T-helper 22 cell (primary cell): ENCODE data around the gene KRTAP5-6.
"Not testable (repeated sequence)": the region's sequence is repeated elsewhere in the genome, so short reads cannot be mapped to it uniquely, and the experiment has no call there.

Experiments
- DNase-seq: peaks from one replicate; pipeline ENCODE4 v3.0.0-alpha.2; 2020; ENCODE audit warnings: low read depth

KRTAP5-6 gene

DNA sequence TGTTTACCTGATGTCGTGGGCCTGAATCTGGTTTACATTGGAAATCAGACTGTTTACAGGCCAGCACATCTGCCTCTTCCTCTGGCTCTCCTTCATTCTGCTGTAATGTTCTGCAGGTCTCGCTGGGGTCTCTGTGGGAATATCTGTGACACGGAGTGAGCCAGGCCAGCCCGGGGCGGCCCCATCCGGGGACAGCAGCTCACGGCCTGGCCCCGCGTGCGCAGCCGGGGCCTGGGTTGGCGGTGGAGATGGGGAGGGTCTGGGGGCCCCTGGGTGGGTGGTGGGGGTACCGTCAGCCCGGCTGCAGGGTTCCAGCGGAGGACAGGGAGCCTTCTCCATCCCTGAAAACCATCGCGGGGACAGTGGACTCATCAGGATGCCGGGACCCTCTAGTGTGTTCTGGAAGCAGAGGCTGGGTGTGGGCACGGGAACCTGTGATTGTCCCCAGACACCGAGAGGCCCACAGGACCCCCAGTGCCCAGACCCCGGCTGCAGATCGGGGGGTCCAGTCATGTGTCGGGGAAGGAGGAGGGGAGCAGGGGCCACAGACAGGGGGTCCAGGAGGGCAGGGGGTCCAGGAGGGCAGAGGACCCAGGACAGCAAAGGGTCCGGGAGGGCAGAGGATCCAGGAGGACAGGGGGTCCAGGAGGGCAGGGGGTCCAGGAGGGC is 13.0 kb upstream of the KRTAP5-6 start:
- DNase-seq = not testable (repeated sequence)

GRCh38 chr11:1684886-1685874 is 11.8 kb upstream of the KRTAP5-6 start:
- DNase-seq = not testable (repeated sequence)

GRCh38 chr11:1686220-1686619 is 10.8 kb upstream of the KRTAP5-6 start:
- DNase-seq = not testable (repeated sequence)

DNA sequence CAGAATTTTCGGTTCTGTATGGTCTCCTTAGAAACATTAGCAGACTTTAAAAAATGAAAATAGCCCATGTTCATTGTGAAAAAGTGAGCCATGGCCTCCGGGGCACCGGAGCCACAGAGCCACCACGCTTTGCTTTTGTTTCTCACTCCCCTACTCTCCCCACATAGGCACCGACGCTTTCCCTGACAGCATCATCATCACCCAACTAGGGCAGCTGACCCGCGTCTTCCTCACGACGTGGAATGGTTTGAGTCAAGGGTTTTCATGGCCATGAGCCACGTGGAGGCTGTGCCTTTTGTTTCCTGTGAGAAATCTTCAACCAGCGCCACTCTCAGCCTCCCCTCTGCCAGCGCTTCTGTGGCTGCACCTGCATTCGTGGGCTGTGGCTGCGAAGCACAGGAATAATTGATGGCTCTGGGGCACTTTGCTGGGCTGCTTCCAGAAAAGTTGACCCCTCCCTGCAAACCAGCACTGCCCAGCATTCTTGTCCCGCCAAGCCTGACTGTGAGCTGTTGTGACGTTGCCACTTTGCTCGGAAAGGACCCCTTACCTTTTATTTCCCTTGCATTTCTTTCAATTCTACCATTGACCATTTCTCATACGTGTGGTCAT is 8.6 kb upstream of the KRTAP5-6 start:
- DNase-seq = not testable (repeated sequence)

- not testable (repeated sequence) for DNase-seq
Measured at GRCh38 chr11:1689250-1690166, 7.5 kb upstream of the KRTAP5-6 start.

GRCh38 chr11:1690167-1691025 is 6.6 kb upstream of the KRTAP5-6 start:
- DNase-seq = no peak

GRCh38 chr11:1691026-1691877 is 5.7 kb upstream of the KRTAP5-6 start:
- no peak for DNase-seq

- no peak for DNase-seq
Measured at GRCh38 chr11:1691878-1692707, 4.9 kb upstream of the KRTAP5-6 start.

DNA sequence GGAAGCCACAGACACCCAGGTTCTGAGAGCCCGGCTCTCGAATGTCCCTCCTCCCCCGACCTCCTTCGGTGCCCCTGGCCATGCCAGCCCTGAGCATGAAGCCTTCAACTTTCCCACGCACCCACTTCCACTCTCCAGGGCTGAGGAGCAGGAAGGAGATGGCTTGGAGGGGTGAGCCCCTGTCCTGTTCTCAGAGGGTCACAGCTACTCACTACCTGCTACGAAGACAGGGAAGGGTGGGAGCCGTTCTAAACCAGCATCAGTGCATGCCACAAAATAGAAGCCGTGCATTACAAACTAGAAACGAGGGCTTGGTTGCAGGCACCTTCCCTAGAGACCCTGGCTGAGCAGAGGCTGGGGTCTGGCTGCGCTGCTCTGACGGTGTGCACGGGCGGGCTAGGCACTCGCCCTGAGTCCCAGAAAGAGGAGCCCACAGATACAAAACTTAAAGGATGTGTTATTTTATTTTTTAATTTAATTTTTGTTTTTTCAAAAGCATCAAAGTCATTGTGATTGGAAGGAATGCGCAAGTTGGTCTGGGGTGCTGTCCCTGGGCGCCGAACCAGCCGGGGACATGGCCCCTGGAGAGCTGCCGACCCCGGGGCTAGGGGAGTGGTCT is 4.2 kb upstream of the KRTAP5-6 start:
- DNase-seq = no peak

DNA sequence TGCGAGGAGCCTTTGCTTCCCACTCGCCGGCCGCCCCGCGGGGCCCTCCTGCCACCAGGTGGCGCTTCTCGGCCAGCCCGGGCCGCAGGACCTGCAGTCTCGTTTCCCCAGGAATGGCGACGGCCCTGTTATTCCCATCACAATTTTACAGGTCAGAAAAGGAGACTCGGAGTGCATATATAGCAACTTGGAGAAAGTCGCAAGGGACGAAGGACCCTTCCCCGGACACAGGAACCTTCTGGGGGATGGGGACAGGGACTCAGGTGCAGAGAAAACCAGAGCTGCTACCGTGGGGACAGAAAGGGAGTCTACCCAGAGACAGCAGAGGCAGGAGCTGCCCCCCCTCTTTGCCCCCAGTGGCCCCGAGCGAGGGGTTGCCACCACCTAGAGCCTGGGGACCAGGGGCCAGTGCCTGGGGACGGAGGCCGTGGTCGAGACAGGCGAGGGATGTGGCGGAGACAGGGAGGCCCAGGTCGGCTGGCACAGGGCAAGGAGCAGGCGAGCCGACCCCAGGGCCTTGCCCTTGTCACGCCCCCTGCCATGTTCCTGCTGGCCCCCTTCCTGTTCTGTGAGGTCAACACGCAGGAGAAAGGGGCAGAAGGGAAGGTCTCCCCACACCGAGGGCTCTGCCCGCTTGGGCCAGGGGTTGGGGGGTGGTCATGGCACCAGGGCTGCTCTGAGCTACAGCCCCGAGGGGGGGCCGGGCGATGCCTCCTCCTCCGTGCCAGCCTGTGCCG is 3.5 kb upstream of the KRTAP5-6 start:
- peak; percentile 34 for DNase-seq

- peak; percentile 46 for DNase-seq
Measured at GRCh38 chr11:1694064-1694845, 2.7 kb upstream of the KRTAP5-6 start.

- DNase-seq = no peak
Measured at GRCh38 chr11:1694846-1695547, 2.0 kb upstream of the KRTAP5-6 start.

DNA sequence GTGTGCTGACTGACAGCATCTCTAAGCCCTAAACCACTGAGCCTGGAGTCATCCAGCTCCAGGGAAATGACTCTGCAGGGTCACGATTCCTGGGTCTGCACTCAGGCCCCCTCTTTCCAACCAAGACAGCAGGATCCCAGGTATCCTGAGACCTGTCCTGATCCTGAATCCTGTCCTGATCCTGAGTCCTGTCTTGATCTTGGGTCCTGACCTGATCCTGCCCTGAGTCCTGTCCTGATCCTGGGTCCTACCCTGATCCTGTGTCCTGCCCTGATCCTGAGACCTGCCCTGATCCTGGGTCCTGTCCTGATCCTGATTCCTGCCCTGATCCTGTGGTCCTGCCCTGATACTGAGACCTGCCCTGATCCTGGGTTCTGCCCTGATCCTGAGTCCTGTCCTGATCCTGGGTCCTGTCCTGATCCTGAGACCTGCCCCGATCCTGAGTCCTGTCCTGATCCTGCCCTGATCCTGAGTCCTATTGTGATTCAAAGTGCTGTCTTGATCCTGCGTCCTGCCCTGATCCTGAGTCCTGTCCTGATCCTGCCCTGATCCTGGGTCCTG is 1.4 kb upstream of the KRTAP5-6 start:
- no peak for DNase-seq

GRCh38 chr11:1699771-1700170 is 2.8 kb downstream of the KRTAP5-6 start:
- DNase-seq = no peak

DNA sequence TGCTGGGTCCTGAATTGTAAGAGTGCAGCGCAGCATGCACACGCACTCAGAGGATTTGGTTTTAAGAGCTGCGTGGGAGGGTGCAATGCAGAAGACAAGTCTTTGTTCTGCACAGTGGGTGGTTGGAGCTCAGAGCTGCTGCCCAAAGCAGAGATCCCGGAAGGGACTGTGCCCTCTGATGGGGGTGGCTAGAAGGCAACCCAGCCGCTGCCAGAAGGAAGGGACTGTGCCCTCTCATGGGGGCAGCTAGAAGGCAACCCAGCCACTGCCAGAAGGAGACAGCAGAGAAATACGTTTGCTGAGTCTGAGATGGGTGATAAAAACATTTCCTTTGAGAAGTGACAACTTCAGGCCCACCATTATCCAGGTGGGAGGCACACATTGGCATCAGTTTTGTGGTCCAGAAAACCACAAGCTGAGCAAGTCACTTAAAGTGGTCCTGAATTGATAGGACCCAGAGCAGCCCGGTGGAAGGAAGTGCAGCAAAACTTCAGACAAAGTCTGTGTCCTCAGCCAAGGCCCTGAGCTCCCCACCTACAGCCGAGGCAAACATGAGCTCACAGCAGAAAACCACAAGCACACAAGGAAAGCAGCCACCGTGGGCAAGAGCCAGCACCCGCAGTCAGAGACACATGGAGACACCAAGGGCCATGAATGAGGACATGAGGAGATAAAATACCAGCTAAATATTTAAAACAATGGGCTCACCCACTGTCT is 4.3 kb downstream of the KRTAP5-6 start:
- no peak for DNase-seq
